MCF 10A (cell line): ENCODE data around the gene LKAAEAR1. TPM values are rescaled to one million over a fixed set of nuclear protein-coding genes. Genes with fewer than 3 reads are reported as not detected.

Experiments
- BruUV-seq: library from RNA; stranded (reverse); fragments of 400-500 nt; replicated peaks from 2 replicates; lab custom pipeline; 2021; lab: Mats Ljungman, UMichigan
- CTCF ChIA-PET: fragments of 300-600 bp; sonication (Branson Sonifier 250); formaldehyde crosslinking; extraction: SDS; loops from one replicate; lab custom pipeline; 2021; ENCODE audit warnings: antibody characterized with exemption, inconsistent platforms; lab: Yijun Ruan, JAX
- POLR2A ChIA-PET: fragments of 300-600, 350-650 bp; sonication (Branson Sonifier 250); formaldehyde crosslinking; extraction: SDS; loops from one replicate; lab custom pipeline; 2020; ENCODE audit warnings: antibody characterized with exemption, inconsistent platforms; lab: Yijun Ruan, JAX
- DNase-seq: peaks from one replicate; pipeline ENCODE4 v3.0.0-alpha.2; 2018; ENCODE audit not compliant: unreplicated experiment
- H3K27ac Mint-ChIP-seq: one replicate; pipeline ENCODE4 v1.8.0; 2022; ENCODE audit warnings: mild to moderate bottlenecking, low read depth, mixed read lengths; ENCODE audit not compliant: unreplicated experiment
- H3K27me3 Mint-ChIP-seq: one replicate; pipeline ENCODE4 v1.8.0; 2022; ENCODE audit warnings: mixed read lengths; ENCODE audit not compliant: insufficient read depth, unreplicated experiment
- H3K36me3 Mint-ChIP-seq: one replicate; pipeline ENCODE4 v1.8.0; 2022; ENCODE audit warnings: mild to moderate bottlenecking, moderate library complexity, mixed read lengths; ENCODE audit not compliant: insufficient read depth, unreplicated experiment
- H3K4me1 Mint-ChIP-seq: one replicate; pipeline ENCODE4 v1.8.0; 2022; ENCODE audit warnings: mixed read lengths; ENCODE audit not compliant: insufficient read depth, unreplicated experiment
- H3K4me3 Mint-ChIP-seq: one replicate; pipeline ENCODE4 v1.8.0; 2022; ENCODE audit warnings: mild to moderate bottlenecking, moderate library complexity, mixed read lengths; ENCODE audit not compliant: unreplicated experiment
- H3K9me3 Mint-ChIP-seq: one replicate; pipeline ENCODE4 v1.8.0; 2022; ENCODE audit warnings: mixed read lengths; ENCODE audit not compliant: unreplicated experiment
- intact Hi-C: fragments of 100-400 bp; cut with micrococcal nuclease; formaldehyde crosslinking; loops from 2 replicates; pipeline ENCODE4 v1.14.1; 2022
- total RNA-seq: library from RNA; stranded (reverse); gene quantifications from 2 replicates; pipeline ENCODE4 v1.2.3, GENCODE V29; 2022
- TF ChIP-seq, protein P1 (sequence below): fragments of 200-600 bp; IDR thresholded peaks from one replicate; pipeline ENCODE4 v1.8.0; 2022; ENCODE audit warnings: antibody characterized with exemption, mild to moderate bottlenecking; ENCODE audit not compliant: unreplicated experiment

LKAAEAR1 gene
- total RNA-seq, 1 experiment from 2014 or later: not detected

DNA sequence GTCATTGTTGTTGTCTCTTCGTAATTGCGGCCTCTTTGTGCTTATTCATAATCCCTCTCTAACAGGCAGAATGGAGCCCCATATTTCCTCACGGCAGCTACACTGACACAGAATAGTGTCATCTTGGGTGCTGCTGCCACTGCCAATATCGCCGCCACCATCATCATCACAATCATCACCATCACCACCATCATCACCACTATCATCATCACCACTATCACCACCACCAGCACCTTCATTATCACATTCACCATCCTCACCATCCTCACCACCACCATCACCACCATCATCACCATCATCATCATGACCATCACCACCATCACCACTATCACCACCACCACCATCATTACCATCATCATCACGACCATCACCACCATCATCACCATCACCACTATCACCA, 12.3 kb upstream of the LKAAEAR1 start:
- DNase-seq: no peak
- no peaks in the 10 kb centered on the region for H3K4me1 Mint-ChIP-seq
- ChIA-PET POLR2A (no interaction called here), CTCF (interaction anchor here (0.6 to 1.5 kb wide), 4 partner anchors 13 to 58 kb away, joined by 3 to 7 read pairs (median 4); partner anchors contain the start of gene LKAAEAR1)
- H3K27ac Mint-ChIP-seq: no peak overlapping the region
- H3K36me3 Mint-ChIP-seq: no peaks in the 10 kb centered on the region
- peaks cover 10% of the 10 kb centered on the region for H3K27me3 Mint-ChIP-seq
- TF ChIP-seq, protein P1, sequence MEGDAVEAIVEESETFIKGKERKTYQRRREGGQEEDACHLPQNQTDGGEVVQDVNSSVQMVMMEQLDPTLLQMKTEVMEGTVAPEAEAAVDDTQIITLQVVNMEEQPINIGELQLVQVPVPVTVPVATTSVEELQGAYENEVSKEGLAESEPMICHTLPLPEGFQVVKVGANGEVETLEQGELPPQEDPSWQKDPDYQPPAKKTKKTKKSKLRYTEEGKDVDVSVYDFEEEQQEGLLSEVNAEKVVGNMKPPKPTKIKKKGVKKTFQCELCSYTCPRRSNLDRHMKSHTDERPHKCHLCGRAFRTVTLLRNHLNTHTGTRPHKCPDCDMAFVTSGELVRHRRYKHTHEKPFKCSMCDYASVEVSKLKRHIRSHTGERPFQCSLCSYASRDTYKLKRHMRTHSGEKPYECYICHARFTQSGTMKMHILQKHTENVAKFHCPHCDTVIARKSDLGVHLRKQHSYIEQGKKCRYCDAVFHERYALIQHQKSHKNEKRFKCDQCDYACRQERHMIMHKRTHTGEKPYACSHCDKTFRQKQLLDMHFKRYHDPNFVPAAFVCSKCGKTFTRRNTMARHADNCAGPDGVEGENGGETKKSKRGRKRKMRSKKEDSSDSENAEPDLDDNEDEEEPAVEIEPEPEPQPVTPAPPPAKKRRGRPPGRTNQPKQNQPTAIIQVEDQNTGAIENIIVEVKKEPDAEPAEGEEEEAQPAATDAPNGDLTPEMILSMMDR: no peak
- intact Hi-C loops: no loop called here
- no peak overlapping the region for H3K4me3 Mint-ChIP-seq
- BruUV-seq: no TSS peak
- peaks cover 8% of the 10 kb centered on the region for H3K9me3 Mint-ChIP-seq

DNA sequence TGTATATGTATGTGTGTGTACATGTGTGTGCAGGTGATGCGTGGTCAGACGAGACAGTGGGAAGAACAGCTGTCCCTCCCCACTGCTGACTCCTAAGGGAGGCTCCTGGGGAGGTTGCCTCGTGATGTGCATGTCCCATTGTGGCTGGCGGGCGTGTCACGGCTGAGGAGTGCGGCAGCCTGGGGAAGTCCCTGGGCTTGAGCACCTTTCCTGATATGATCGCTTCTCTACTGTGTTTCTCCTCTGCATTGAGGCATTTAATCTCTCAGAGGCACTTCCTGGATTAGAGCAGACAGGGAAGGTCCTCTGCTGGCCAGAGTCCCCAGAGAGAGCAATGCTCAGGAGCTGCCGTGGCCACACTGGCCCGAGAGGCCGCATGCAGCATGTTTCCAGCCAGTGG, 11.7 kb upstream of the LKAAEAR1 start:
- Mint-ChIP-seq H3K4me3 (no peak overlapping the region), H3K4me1 (no peaks in the 10 kb centered on the region), H3K9me3 (peaks cover 8% of the 10 kb centered on the region), H3K27me3 (peaks cover 4% of the 10 kb centered on the region), H3K27ac (no peak overlapping the region), H3K36me3 (no peaks in the 10 kb centered on the region)
- intact Hi-C loops: no loop called here
- DNase-seq: no peak
- no TSS peak for BruUV-seq
- POLR2A ChIA-PET: no interaction called here
- TF ChIP-seq, protein P1: no peak
- CTCF ChIA-PET: interaction anchor here (0.6 to 1.5 kb wide), 4 partner anchors 12 to 57 kb away, joined by 3 to 7 read pairs (median 4); partner anchors contain the start of gene LKAAEAR1

DNA sequence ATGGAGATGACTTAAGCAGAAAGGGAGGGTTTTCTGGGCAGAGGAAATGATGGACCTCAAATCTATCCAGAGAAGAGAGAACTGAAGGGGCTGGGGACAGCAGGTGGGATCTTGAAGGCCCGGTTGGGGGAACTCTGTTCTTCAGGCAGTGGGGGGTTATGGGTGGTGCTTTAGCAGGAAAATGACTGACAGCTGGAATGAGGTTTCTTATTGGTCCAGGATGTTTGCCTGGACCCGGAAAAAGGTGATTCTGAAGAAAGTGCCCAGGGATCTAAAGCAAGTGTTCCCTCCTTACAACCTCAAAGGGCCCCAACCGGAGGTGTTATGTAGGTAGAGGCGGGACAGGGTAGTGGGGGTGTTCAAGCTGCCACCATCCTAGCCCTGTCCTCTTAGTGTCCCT, 11.3 kb upstream of the LKAAEAR1 start:
- no TSS peak for BruUV-seq
- ChIA-PET POLR2A (no interaction called here), CTCF (interaction anchor here (1.2 to 1.5 kb wide), 2 partner anchors 12 to 24 kb away, joined by 6 to 7 read pairs; partner anchors contain the start of gene LKAAEAR1)
- H3K27ac Mint-ChIP-seq: no peak overlapping the region
- DNase-seq: no peak
- no peaks in the 10 kb centered on the region for H3K27me3 Mint-ChIP-seq
- peaks cover 8% of the 10 kb centered on the region for H3K9me3 Mint-ChIP-seq
- TF ChIP-seq, protein P1: no peak
- no peaks in the 10 kb centered on the region for H3K4me1 Mint-ChIP-seq
- no peak overlapping the region for H3K4me3 Mint-ChIP-seq
- H3K36me3 Mint-ChIP-seq: no peaks in the 10 kb centered on the region
- intact Hi-C loops: no loop called here

DNA sequence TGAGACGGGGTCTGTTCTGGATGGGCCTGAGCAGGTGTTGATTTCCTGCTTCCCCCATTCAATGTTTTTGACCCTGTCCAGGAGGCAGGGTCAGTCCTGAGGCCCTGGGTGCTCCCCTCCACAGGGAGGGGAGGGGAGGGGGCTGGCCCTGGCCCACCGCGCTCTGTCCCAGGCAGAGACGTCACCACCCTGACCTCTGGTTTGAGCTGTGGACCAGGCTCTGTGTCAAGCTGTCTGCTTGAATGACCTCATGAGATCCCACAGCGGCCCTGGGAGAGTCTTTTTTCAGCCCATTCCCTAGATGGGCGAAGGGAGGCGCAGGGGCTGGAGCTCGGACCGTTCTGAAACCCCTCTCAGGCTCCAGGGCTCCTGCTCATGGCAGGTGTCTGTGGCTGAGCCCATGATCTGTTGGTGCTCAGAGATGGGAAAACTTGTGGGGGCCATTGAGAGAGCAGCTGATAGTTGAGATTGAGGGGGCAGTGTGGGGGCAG, 8.9 kb upstream of the LKAAEAR1 start:
- POLR2A ChIA-PET: no interaction called here
- CTCF ChIA-PET: no interaction called here

More for the DNA sequence above, 8.9 kb upstream of the LKAAEAR1 start:
- BruUV-seq: no TSS peak
- TF ChIP-seq, protein P1: no peak
- no peak overlapping the region for H3K27ac Mint-ChIP-seq
- H3K4me3 Mint-ChIP-seq: no peak overlapping the region
- H3K9me3 Mint-ChIP-seq: peaks cover 8% of the 10 kb centered on the region
- no peaks in the 10 kb centered on the region for H3K4me1 Mint-ChIP-seq
- intact Hi-C loops: no loop called here
- H3K36me3 Mint-ChIP-seq: no peaks in the 10 kb centered on the region
- DNase-seq: no peak
- H3K27me3 Mint-ChIP-seq: peaks cover 23% of the 10 kb centered on the region
